ENCODE results near the gene HLCS.

The HLCS gene

GRCh38 chr21:36968414-36968813 is 1.9 kb upstream of the HLCS start:
- no peak for DNase-seq (ENCODE audit: low spot score)
- no peak for TF ChIP-seq CTCF (IDR thresholded peaks at IDR 0.05; ENCODE audit: extremely low read depth, missing control alignments)

- no peak for DNase-seq (ENCODE audit: low spot score)
- no peak for TF ChIP-seq CTCF (IDR thresholded peaks at IDR 0.05; ENCODE audit: extremely low read depth, missing control alignments)
Measured at GRCh38 chr21:36966821-36967768, 626 bp upstream of the HLCS start.

- no peak for DNase-seq (ENCODE audit: low spot score)
- no peak for TF ChIP-seq CTCF (IDR thresholded peaks at IDR 0.05; ENCODE audit: extremely low read depth, missing control alignments)
Measured at GRCh38 chr21:36965720-36966065, 776 bp downstream of the HLCS start.

GRCh38 chr21:36964827-36965719 is 1.4 kb downstream of the HLCS start:
- no peak for TF ChIP-seq CTCF (IDR thresholded peaks at IDR 0.05; ENCODE audit: extremely low read depth, missing control alignments)
- DNase-seq (ENCODE audit: low spot score) = no peak

GRCh38 chr21:36964398-36964797 is 2.1 kb downstream of the HLCS start:
- DNase-seq (ENCODE audit: low spot score) = no peak
- no peak for TF ChIP-seq CTCF (IDR thresholded peaks at IDR 0.05; ENCODE audit: extremely low read depth, missing control alignments)

DNA sequence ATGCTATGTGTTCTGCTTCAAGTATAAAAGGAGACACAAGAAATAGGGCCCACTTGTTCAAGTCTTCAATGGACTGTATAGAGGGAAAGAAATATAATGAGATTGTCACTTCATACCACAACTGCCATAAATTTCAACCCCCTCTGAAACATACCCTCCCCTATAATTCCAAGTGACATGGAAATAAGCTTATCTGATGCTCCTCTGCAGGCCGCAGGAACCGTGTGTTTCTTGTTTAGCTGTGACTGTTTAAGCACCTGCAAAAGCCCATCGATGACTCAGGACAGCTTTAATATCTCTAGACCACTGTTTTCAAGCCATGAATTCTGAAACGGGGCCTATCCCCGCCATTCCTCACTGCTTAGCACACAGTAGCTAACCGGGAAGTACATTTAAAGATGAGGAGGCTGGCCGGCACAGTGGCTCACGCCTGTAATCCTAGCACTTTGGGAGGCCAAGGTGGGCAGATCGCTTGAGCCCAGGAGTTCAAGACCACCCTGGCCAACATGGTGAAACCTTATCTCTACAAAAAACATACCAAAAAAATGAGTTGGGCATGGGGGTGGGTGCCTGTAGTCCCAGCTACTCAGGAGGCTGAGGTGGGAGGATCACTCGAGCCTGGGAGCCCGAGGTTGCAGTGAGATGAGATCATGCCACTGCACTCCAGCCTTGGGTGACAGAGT is 4.2 kb downstream of the HLCS start:
- DNase-seq (ENCODE audit: low spot score) = no peak
- TF ChIP-seq CTCF (IDR thresholded peaks at IDR 0.05; ENCODE audit: extremely low read depth, missing control alignments) = no peak
